PC-3 (cell line): Measurements from ENCODE around the gene PCDH15. TPM values are rescaled to one million over a fixed set of nuclear protein-coding genes. Genes with fewer than 3 reads are reported as not detected.

Experiments
- ATAC-seq: fragments of 200-7000 bp; cut with Tn5 transposase; 2 replicates; pipeline ENCODE4 v1.9.1; 2020; ENCODE audit warnings: mild to moderate bottlenecking, moderate library complexity
- BruUV-seq: library from RNA; stranded (reverse); fragments of 400-500 nt; replicated peaks from 2 replicates; lab custom pipeline; 2021; lab: Mats Ljungman, UMichigan
- CTCF ChIA-PET: fragments of 300-600 bp; sonication (Branson Sonifier 250); formaldehyde crosslinking; loops from one replicate; lab custom pipeline; 2022; ENCODE audit warnings: antibody characterized with exemption; lab: Charles Lee
- POLR2A ChIA-PET: fragments of 300-600 bp; sonication (Branson Sonifier 250); formaldehyde crosslinking; loops from one replicate; lab custom pipeline; 2022; ENCODE audit warnings: antibody characterized with exemption; ENCODE audit not compliant: unreplicated experiment; lab: Charles Lee
- DNase-seq: peaks from one replicate; pipeline ENCODE4 v3.0.0-alpha.2; 2015
- H2AFZ ChIP-seq: fragments of 300-600 bp; sonication (generic); 2 replicates; pipeline ENCODE4 v1.6.0; 2016; ENCODE audit warnings: antibody characterized with exemption, low read length
- H3F3A ChIP-seq: fragments of 300-600 bp; sonication (generic); one replicate; pipeline ENCODE4 v1.6.0; 2017; ENCODE audit warnings: antibody characterized with exemption, low read length, control low read depth, mild to moderate bottlenecking; ENCODE audit not compliant: unreplicated experiment
- H3K27ac ChIP-seq: fragments of 300-600 bp; sonication (generic); 2 replicates; pipeline ENCODE4 v1.5.1; 2016; ENCODE audit warnings: mild to moderate bottlenecking, low read length
- H3K27me3 ChIP-seq: fragments of 300-600 bp; sonication (generic); 2 replicates; pipeline ENCODE4 v1.6.1; 2016; ENCODE audit warnings: low read length, mixed read lengths
- H3K36me3 ChIP-seq: fragments of 300-600 bp; sonication (generic); 2 replicates; pipeline ENCODE4 v1.6.1; 2016; ENCODE audit warnings: low read depth, mixed run types, low read length, mixed read lengths
- H3K4me1 ChIP-seq: fragments of 300-600 bp; sonication (generic); 2 replicates; pipeline ENCODE4 v1.5.1; 2016; ENCODE audit warnings: low read length; ENCODE audit not compliant: insufficient read depth
- H3K4me2 ChIP-seq: fragments of 300-600 bp; sonication (generic); 2 replicates; pipeline ENCODE4 v1.6.0; 2016; ENCODE audit warnings: low read length
- H3K4me3 ChIP-seq: fragments of 300-600 bp; sonication (generic); 2 replicates; pipeline ENCODE4 v1.5.1; 2016; ENCODE audit warnings: mild to moderate bottlenecking, low read length, mixed read lengths
- H3K79me2 ChIP-seq: fragments of 300-600 bp; sonication (generic); 2 replicates; pipeline ENCODE4 v1.6.1; 2017; ENCODE audit warnings: low read length, mixed read lengths
- H3K9ac ChIP-seq: fragments of 300-600 bp; sonication (generic); 2 replicates; pipeline ENCODE4 v1.6.0; 2016; ENCODE audit warnings: mild to moderate bottlenecking, low read length
- H3K9me2 ChIP-seq: fragments of 300-600 bp; sonication (generic); replicated peaks from 2 replicates; pipeline ENCODE4 v1.6.1; 2016; ENCODE audit warnings: mixed run types, low read length, mixed read lengths
- H3K9me3 ChIP-seq: fragments of 300-600 bp; sonication (generic); 2 replicates; pipeline ENCODE4 v1.6.1; 2016; ENCODE audit warnings: low read length, mixed read lengths
- H4K20me1 ChIP-seq: fragments of 300-600 bp; sonication (generic); 2 replicates; pipeline ENCODE4 v1.6.1; 2016; ENCODE audit warnings: low read length, mixed read lengths
- CTCF ChIP-seq: fragments of 300-600 bp; sonication (generic); conservative IDR thresholded peaks from 2 replicates; pipeline ENCODE4 v1.5.1; 2017; ENCODE audit warnings: antibody characterized with exemption, low read depth, mild to moderate bottlenecking, low read length
- EZH2 ChIP-seq: fragments of 300-600 bp; sonication (generic); IDR thresholded peaks from one replicate; pipeline ENCODE4 v1.6.1; 2017; ENCODE audit warnings: antibody characterized with exemption, mild to moderate bottlenecking, low read length; ENCODE audit not compliant: unreplicated experiment
- EZH2phosphoT487 ChIP-seq: fragments of 300-600 bp; sonication (generic); IDR thresholded peaks from 2 replicates; pipeline ENCODE4 v1.6.1; 2018; ENCODE audit warnings: mild to moderate bottlenecking, antibody characterized with exemption, low read length, borderline replicate concordance
- intact Hi-C: fragments of 100-400 bp; cut with micrococcal nuclease; formaldehyde crosslinking; loops from 2 replicates; pipeline ENCODE4 v1.9.0; 2023
- total RNA-seq: library from RNA; depleted of rRNA; stranded (reverse); fragments of >200 nt; gene quantifications from 2 replicates; pipeline ENCODE4 v1.2.3, GENCODE V29; 2014

The PCDH15 gene
- total RNA-seq, 1 experiment from 2014 or later, result not detected

- Histone ChIP-seq H3K4me2 (no peak overlapping the region), H4K20me1 (no peaks in the 10 kb centered on the region), H3K27ac (no peak overlapping the region), H3K36me3 (no peaks in the 10 kb centered on the region), H3K4me3 (no peak overlapping the region), H3K79me2 (no peaks in the 10 kb centered on the region), H3K4me1 (no peaks in the 10 kb centered on the region), H3K9me3 (no peaks in the 10 kb centered on the region), H3K27me3 (no peaks in the 10 kb centered on the region), H3K9me2 (no peaks in the 10 kb centered on the region), H3K9ac (no peak overlapping the region), H3F3A (no peaks in the 10 kb centered on the region), H2AFZ (no peak overlapping the region)
- DNase-seq (no peak), ATAC-seq (no peak)
- intact Hi-C loops, result no loop called here
- CTCF ChIA-PET, result no interaction called here
- BruUV-seq, result no TSS peak
- POLR2A ChIA-PET, result no interaction called here
- TF ChIP-seq CTCF (no peak), EZH2phosphoT487 (no peak), EZH2 (no peak)
These were observed 144.4 kb downstream of the PCDH15 start for GRCh38 chr10:54656643-54657042.

GRCh38 chr10:54653518-54653917 lies 147.5 kb downstream of the PCDH15 start:
- POLR2A ChIA-PET, result no interaction called here
- Histone ChIP-seq H4K20me1 (no peaks in the 10 kb centered on the region), H3K9me2 (no peaks in the 10 kb centered on the region), H3K4me2 (no peak overlapping the region), H3K79me2 (no peaks in the 10 kb centered on the region), H2AFZ (no peak overlapping the region), H3K4me3 (no peak overlapping the region), H3F3A (no peaks in the 10 kb centered on the region), H3K9me3 (no peaks in the 10 kb centered on the region), H3K27ac (no peak overlapping the region), H3K27me3 (no peaks in the 10 kb centered on the region), H3K36me3 (no peaks in the 10 kb centered on the region), H3K9ac (no peak overlapping the region), H3K4me1 (no peaks in the 10 kb centered on the region)
- no peak for ATAC-seq
- intact Hi-C loops, result no loop called here
- DNase-seq, result no peak
- CTCF ChIA-PET, result no interaction called here
- TF ChIP-seq CTCF (no peak), EZH2phosphoT487 (no peak), EZH2 (no peak)
- BruUV-seq, result no TSS peak

GRCh38 chr10:54650547-54650946 lies 150.5 kb downstream of the PCDH15 start:
- no peak overlapping the region for H2AFZ ChIP-seq
- no peaks in the 10 kb centered on the region for H3K9me3 ChIP-seq
- H3K4me1 ChIP-seq, result no peaks in the 10 kb centered on the region
- DNase-seq (no peak), ATAC-seq (no peak)
- H3K27ac ChIP-seq, result no peak overlapping the region
- H3K9me2 ChIP-seq, result no peaks in the 10 kb centered on the region
- POLR2A ChIA-PET, result no interaction called here
- H3K27me3 ChIP-seq, result no peaks in the 10 kb centered on the region
- no peaks in the 10 kb centered on the region for H3K36me3 ChIP-seq
- H3K79me2 ChIP-seq, result no peaks in the 10 kb centered on the region
- BruUV-seq, result no TSS peak
- no peaks in the 10 kb centered on the region for H3F3A ChIP-seq
- CTCF ChIA-PET, result no interaction called here
- H3K4me3 ChIP-seq, result no peak overlapping the region
- H3K9ac ChIP-seq, result no peak overlapping the region
- no peaks in the 10 kb centered on the region for H4K20me1 ChIP-seq
- intact Hi-C loops, result no loop called here
- TF ChIP-seq EZH2 (no peak), EZH2phosphoT487 (no peak), CTCF (no peak)
- H3K4me2 ChIP-seq, result no peak overlapping the region
